H1 (cell line): ENCODE data around the gene GRIA3. TPM values are rescaled to one million over a fixed set of nuclear protein-coding genes. Genes with fewer than 3 reads are reported as not detected.

Experiments used
- CTBP2 ChIP-seq: IDR thresholded peaks from 2 replicates; pipeline ENCODE4 v1.7.0; 2011; ENCODE audit warnings: borderline replicate concordance, mild to moderate bottlenecking, moderate library complexity, mixed read lengths, low read length; ENCODE audit not compliant: insufficient read depth, insufficient read length
- EGR1 ChIP-seq: IDR thresholded peaks from 2 replicates; pipeline ENCODE4 v1.6.1; 2011; ENCODE audit warnings: low read depth, low read length, borderline replicate concordance
- KDM4A ChIP-seq: IDR thresholded peaks from one replicate; pipeline ENCODE4 v1.7.1; 2012; ENCODE audit warnings: low read depth, mild to moderate bottlenecking, moderate library complexity, low read length, inconsistent platforms; ENCODE audit not compliant: severe bottlenecking
- polyA plus RNA-seq, 7 experiments: library from polyadenylated mRNA; depleted of rRNA in 3 of 7; stranded (reverse) in 5 of 7; unstranded in 2 of 7; fragments of >200 nt in 5 of 7; fragments of 200-250 nt in 2 of 7; gene quantifications; 1 replicate in 5 of 7; 2 replicates in 1 of 7; 4 replicates in 1 of 7; pipeline versions ENCODE4 v1.2.1 to v1.2.3, GENCODE V29; 2011 to 2013; ENCODE audit warnings: missing spikeins in 2 of 7, mixed read lengths in 2 of 7
- total RNA-seq: library from RNA; stranded (reverse); fragmentation: NEBNext Ultra II Directional; extraction: Animal tissue kit (Norgen Biotek cat#: 25700); gene quantifications from 2 replicates; pipeline ENCODE4 v1.2.1, GENCODE V29; 2021
- TF ChIP-seq, protein P1 (sequence below): fragments of 300-600 bp; sonication (generic); IDR thresholded peaks from 2 replicates; pipeline ENCODE4 v1.7.1; 2012; ENCODE audit warnings: low read length, moderate library complexity, mild to moderate bottlenecking, inconsistent platforms; ENCODE audit not compliant: insufficient replicate concordance
- TF ChIP-seq, protein P2 (sequence below), 3 experiments: IDR thresholded peaks; 1 replicate in 2 of 3; 2 replicates in 1 of 3; pipeline versions ENCODE4 v1.5.1 to v1.6.1; 2011; ENCODE audit warnings: low read length in 3 of 3, mild to moderate bottlenecking in 3 of 3, inconsistent platforms in 2 of 3, low read depth in 1 of 3, moderate library complexity in 1 of 3; ENCODE audit not compliant: insufficient read depth in 1 of 3; ENCODE audit errors: control extremely low read depth in 1 of 3
- TF ChIP-seq, protein P3 (sequence below): IDR thresholded peaks from 2 replicates; pipeline ENCODE4 v1.6.1; 2012; ENCODE audit warnings: inconsistent platforms

The GRIA3 gene
- total and polyA plus RNA-seq, 2 of the 8 experiments (the other 6 are each of a cell fraction or from before 2014, with no cell fraction given): 2.6 to 3.0 TPM

DNA sequence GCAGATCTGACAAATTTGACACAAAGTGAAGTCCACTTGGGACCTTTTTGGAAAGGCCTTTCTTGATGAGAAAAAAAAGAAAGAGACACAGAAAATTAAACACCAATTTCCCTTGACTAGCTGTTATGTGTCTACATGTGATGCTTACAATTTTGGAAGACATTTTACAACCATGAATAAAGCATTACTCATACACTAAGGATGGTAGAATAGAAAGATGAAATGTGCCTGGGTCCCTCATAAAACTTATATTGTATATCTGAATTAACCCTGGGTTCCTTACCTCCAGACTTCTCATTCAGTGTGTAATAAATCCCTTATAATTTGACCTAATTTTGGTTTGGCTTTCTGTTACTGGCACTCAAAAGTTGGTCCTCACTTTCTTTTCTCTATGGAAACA is 16.5 kb upstream of the GRIA3 start (continued):
- TF ChIP-seq, protein P1, sequence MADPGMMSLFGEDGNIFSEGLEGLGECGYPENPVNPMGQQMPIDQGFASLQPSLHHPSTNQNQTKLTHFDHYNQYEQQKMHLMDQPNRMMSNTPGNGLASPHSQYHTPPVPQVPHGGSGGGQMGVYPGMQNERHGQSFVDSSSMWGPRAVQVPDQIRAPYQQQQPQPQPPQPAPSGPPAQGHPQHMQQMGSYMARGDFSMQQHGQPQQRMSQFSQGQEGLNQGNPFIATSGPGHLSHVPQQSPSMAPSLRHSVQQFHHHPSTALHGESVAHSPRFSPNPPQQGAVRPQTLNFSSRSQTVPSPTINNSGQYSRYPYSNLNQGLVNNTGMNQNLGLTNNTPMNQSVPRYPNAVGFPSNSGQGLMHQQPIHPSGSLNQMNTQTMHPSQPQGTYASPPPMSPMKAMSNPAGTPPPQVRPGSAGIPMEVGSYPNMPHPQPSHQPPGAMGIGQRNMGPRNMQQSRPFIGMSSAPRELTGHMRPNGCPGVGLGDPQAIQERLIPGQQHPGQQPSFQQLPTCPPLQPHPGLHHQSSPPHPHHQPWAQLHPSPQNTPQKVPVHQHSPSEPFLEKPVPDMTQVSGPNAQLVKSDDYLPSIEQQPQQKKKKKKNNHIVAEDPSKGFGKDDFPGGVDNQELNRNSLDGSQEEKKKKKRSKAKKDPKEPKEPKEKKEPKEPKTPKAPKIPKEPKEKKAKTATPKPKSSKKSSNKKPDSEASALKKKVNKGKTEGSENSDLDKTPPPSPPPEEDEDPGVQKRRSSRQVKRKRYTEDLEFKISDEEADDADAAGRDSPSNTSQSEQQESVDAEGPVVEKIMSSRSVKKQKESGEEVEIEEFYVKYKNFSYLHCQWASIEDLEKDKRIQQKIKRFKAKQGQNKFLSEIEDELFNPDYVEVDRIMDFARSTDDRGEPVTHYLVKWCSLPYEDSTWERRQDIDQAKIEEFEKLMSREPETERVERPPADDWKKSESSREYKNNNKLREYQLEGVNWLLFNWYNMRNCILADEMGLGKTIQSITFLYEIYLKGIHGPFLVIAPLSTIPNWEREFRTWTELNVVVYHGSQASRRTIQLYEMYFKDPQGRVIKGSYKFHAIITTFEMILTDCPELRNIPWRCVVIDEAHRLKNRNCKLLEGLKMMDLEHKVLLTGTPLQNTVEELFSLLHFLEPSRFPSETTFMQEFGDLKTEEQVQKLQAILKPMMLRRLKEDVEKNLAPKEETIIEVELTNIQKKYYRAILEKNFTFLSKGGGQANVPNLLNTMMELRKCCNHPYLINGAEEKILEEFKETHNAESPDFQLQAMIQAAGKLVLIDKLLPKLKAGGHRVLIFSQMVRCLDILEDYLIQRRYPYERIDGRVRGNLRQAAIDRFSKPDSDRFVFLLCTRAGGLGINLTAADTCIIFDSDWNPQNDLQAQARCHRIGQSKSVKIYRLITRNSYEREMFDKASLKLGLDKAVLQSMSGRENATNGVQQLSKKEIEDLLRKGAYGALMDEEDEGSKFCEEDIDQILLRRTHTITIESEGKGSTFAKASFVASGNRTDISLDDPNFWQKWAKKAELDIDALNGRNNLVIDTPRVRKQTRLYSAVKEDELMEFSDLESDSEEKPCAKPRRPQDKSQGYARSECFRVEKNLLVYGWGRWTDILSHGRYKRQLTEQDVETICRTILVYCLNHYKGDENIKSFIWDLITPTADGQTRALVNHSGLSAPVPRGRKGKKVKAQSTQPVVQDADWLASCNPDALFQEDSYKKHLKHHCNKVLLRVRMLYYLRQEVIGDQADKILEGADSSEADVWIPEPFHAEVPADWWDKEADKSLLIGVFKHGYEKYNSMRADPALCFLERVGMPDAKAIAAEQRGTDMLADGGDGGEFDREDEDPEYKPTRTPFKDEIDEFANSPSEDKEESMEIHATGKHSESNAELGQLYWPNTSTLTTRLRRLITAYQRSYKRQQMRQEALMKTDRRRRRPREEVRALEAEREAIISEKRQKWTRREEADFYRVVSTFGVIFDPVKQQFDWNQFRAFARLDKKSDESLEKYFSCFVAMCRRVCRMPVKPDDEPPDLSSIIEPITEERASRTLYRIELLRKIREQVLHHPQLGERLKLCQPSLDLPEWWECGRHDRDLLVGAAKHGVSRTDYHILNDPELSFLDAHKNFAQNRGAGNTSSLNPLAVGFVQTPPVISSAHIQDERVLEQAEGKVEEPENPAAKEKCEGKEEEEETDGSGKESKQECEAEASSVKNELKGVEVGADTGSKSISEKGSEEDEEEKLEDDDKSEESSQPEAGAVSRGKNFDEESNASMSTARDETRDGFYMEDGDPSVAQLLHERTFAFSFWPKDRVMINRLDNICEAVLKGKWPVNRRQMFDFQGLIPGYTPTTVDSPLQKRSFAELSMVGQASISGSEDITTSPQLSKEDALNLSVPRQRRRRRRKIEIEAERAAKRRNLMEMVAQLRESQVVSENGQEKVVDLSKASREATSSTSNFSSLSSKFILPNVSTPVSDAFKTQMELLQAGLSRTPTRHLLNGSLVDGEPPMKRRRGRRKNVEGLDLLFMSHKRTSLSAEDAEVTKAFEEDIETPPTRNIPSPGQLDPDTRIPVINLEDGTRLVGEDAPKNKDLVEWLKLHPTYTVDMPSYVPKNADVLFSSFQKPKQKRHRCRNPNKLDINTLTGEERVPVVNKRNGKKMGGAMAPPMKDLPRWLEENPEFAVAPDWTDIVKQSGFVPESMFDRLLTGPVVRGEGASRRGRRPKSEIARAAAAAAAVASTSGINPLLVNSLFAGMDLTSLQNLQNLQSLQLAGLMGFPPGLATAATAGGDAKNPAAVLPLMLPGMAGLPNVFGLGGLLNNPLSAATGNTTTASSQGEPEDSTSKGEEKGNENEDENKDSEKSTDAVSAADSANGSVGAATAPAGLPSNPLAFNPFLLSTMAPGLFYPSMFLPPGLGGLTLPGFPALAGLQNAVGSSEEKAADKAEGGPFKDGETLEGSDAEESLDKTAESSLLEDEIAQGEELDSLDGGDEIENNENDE: no peak
- TF ChIP-seq, protein P2, sequence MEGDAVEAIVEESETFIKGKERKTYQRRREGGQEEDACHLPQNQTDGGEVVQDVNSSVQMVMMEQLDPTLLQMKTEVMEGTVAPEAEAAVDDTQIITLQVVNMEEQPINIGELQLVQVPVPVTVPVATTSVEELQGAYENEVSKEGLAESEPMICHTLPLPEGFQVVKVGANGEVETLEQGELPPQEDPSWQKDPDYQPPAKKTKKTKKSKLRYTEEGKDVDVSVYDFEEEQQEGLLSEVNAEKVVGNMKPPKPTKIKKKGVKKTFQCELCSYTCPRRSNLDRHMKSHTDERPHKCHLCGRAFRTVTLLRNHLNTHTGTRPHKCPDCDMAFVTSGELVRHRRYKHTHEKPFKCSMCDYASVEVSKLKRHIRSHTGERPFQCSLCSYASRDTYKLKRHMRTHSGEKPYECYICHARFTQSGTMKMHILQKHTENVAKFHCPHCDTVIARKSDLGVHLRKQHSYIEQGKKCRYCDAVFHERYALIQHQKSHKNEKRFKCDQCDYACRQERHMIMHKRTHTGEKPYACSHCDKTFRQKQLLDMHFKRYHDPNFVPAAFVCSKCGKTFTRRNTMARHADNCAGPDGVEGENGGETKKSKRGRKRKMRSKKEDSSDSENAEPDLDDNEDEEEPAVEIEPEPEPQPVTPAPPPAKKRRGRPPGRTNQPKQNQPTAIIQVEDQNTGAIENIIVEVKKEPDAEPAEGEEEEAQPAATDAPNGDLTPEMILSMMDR (IDR thresholded peaks at IDR 0.05; ENCODE audit: control extremely low read depth in 1 of 3, insufficient read depth in 1 of 3, low read depth in 1 of 3, low read length in 3 of 3): no peak
- TF ChIP-seq CTBP2: no peak
- TF ChIP-seq KDM4A: no peak
- TF ChIP-seq EGR1: no peak
- TF ChIP-seq, protein P3, sequence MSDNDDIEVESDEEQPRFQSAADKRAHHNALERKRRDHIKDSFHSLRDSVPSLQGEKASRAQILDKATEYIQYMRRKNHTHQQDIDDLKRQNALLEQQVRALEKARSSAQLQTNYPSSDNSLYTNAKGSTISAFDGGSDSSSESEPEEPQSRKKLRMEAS: no peak
